Measurements from ENCODE around the gene APOBEC3G.
"Not testable (repeated sequence)": the region's sequence is repeated elsewhere in the genome, so short reads cannot be mapped to it uniquely, and the experiment has no call there.

APOBEC3G gene

GRCh38 chr22:39077026-39077840 lies at the start of gene APOBEC3G:
Gene APOBEC3G, plus strand, starts transcription at chr22:39077275. Its CDS starts 87 bp downstream, at chr22:39077362.
- not testable (repeated sequence) for DNase-seq

GRCh38 chr22:39027717-39028116 lies 49.4 kb upstream of the APOBEC3G start:
- DNase-seq, result no peak

GRCh38 chr22:39028281-39028680 lies 48.8 kb upstream of the APOBEC3G start:
- no peak for DNase-seq

GRCh38 chr22:39029227-39029626 lies 47.8 kb upstream of the APOBEC3G start:
- no peak for DNase-seq

GRCh38 chr22:39030705-39031104 lies 46.4 kb upstream of the APOBEC3G start:
- no peak for DNase-seq

- not testable (repeated sequence) for DNase-seq
Observed at GRCh38 chr22:39031434-39032295, 45.4 kb upstream of the APOBEC3G start.

- not testable (repeated sequence) for DNase-seq
Observed at GRCh38 chr22:39037071-39037470, 40.0 kb upstream of the APOBEC3G start.

GRCh38 chr22:39039306-39040126 lies 37.6 kb upstream of the APOBEC3G start:
- DNase-seq, result no peak

GRCh38 chr22:39040155-39040537 lies 36.9 kb upstream of the APOBEC3G start:
- DNase-seq, result not testable (repeated sequence)

GRCh38 chr22:39040538-39041296 lies 36.4 kb upstream of the APOBEC3G start, which contains the start of gene APOBEC3F:
Gene APOBEC3F, plus strand, starts transcription at chr22:39040864. Its CDS starts 97 bp downstream, at chr22:39040961.
- DNase-seq, result not testable (repeated sequence)

- no peak for DNase-seq
Observed at GRCh38 chr22:39041908-39042307, 35.2 kb upstream of the APOBEC3G start.

GRCh38 chr22:39043063-39043462 lies 34.0 kb upstream of the APOBEC3G start:
- DNase-seq, result not testable (repeated sequence)

GRCh38 chr22:39045136-39045535 lies 31.9 kb upstream of the APOBEC3G start:
- not testable (repeated sequence) for DNase-seq

GRCh38 chr22:39049486-39049885 lies 27.6 kb upstream of the APOBEC3G start:
- DNase-seq, result not testable (repeated sequence)

- DNase-seq, result not testable (repeated sequence)
Observed at GRCh38 chr22:39051844-39052495, 25.1 kb upstream of the APOBEC3G start.

- DNase-seq, result no peak
Observed at GRCh38 chr22:39055658-39056057, 21.4 kb upstream of the APOBEC3G start.

GRCh38 chr22:39061290-39061689 lies 15.8 kb upstream of the APOBEC3G start:
- not testable (repeated sequence) for DNase-seq

GRCh38 chr22:39061951-39062350 lies 15.1 kb upstream of the APOBEC3G start:
- not testable (repeated sequence) for DNase-seq

GRCh38 chr22:39063904-39064303 lies 13.2 kb upstream of the APOBEC3G start:
- DNase-seq, result not testable (repeated sequence)

- not testable (repeated sequence) for DNase-seq
Observed at GRCh38 chr22:39066442-39067276, 10.4 kb upstream of the APOBEC3G start.
